CD4-positive, CD25-positive, alpha-beta regulatory T cell (primary cell): ENCODE results near the gene UCN2. TPM values are rescaled to one million over a fixed set of nuclear protein-coding genes. Genes with fewer than 3 reads are reported as not detected.

Experiments used
- ATAC-seq, 2 donors: fragments of 150-1000 bp; cut with Tn5 transposase; one replicate each; pipeline ENCODE4 v1.10.0; 2021; ENCODE audit warnings: low read depth in 2 of 2, moderate number of reproducible peaks in 2 of 2, moderate library complexity in 1 of 2
- DNase-seq, 3 donors: peaks; one replicate each; pipeline versions ENCODE4 v3.0.0 to v3.0.0-alpha.2; 2012 to 2022; ENCODE audit warnings: mixed read lengths in 1 of 3
- H3K27ac ChIP-seq: one replicate; pipeline ENCODE4 v1.7.0; 2013; ENCODE audit warnings: mild to moderate bottlenecking, low read length; ENCODE audit not compliant: insufficient read depth, poor library complexity, severe bottlenecking
- H3K27me3 ChIP-seq: one replicate; pipeline ENCODE4 v1.7.0; 2013; ENCODE audit warnings: low read length; ENCODE audit not compliant: control insufficient read depth, insufficient read depth
- H3K36me3 ChIP-seq: one replicate; pipeline ENCODE4 v1.7.0; 2013; ENCODE audit warnings: mild to moderate bottlenecking, low read length, moderate library complexity; ENCODE audit not compliant: control insufficient read depth, insufficient read depth
- H3K4me1 ChIP-seq: 2 replicates; pipeline ENCODE4 v1.7.0; 2013; ENCODE audit warnings: mild to moderate bottlenecking, low read length; ENCODE audit not compliant: insufficient read depth, control insufficient read depth, poor library complexity, severe bottlenecking
- H3K4me3 ChIP-seq: one replicate; pipeline ENCODE4 v1.7.0; 2013; ENCODE audit warnings: low read depth, mild to moderate bottlenecking, low read length, moderate library complexity
- H3K9me3 ChIP-seq, 2 experiments: 1 replicate in 1 of 2; 2 replicates in 1 of 2; pipeline ENCODE4 v1.7.0; 2013; ENCODE audit warnings: low read length in 2 of 2, mild to moderate bottlenecking in 1 of 2, moderate library complexity in 1 of 2; ENCODE audit not compliant: control insufficient read depth in 2 of 2
- H3K27ac Mint-ChIP-seq, 3 donors: one replicate each; pipeline ENCODE4 v1.8.0; 2020 to 2022; ENCODE audit warnings: mild to moderate bottlenecking in 3 of 3, mixed read lengths in 3 of 3, moderate library complexity in 2 of 3
- H3K27me3 Mint-ChIP-seq: one replicate; pipeline ENCODE4 v1.8.0; 2022; ENCODE audit warnings: mild to moderate bottlenecking, mixed read lengths
- H3K36me3 Mint-ChIP-seq: one replicate; pipeline ENCODE4 v1.8.0; 2020; ENCODE audit warnings: mixed read lengths
- H3K4me1 Mint-ChIP-seq, 4 donors: one replicate each; pipeline ENCODE4 v1.8.0; 2020 to 2022; ENCODE audit warnings: mixed read lengths in 4 of 4, mild to moderate bottlenecking in 1 of 4
- H3K4me3 Mint-ChIP-seq, 4 donors: one replicate each; pipeline ENCODE4 v1.8.0; 2020 to 2022; ENCODE audit warnings: mild to moderate bottlenecking in 4 of 4, mixed read lengths in 4 of 4, moderate library complexity in 3 of 4
- H3K9me3 Mint-ChIP-seq, 7 donors: one replicate each; pipeline ENCODE4 v1.8.0; 2020 to 2022; ENCODE audit warnings: mixed read lengths in 7 of 7, mild to moderate bottlenecking in 3 of 7, moderate library complexity in 2 of 7
- polyA plus RNA-seq, 4 donors: library from polyadenylated mRNA; unstranded; fragments of 300-500 nt; fragmentation: Illumina TruSeq; gene quantifications; one replicate each; pipeline ENCODE4 v1.2.3, GENCODE V29; 2021
- total RNA-seq: library from RNA; stranded (reverse); gene quantifications from one replicate; pipeline ENCODE4 v1.2.3, GENCODE V29; 2022

UCN2 gene
- total and polyA plus RNA-seq, 5 donors from 2014 or later = not detected

- Mint-ChIP-seq H3K27ac (no peak overlapping the region), H3K27me3 (peaks cover 4% of the 10 kb centered on the region), H3K4me1 (no peaks in the 10 kb centered on the region), H3K4me3 (no peak overlapping the region), H3K9me3 (peaks cover 0 to 1% (median 0%) of the 10 kb centered on the region in 7 donors), H3K36me3 (no peaks in the 10 kb centered on the region)
- Histone ChIP-seq H3K27ac (no peak overlapping the region), H3K9me3 (no peaks in the 10 kb centered on the region), H3K4me3 (no peak overlapping the region), H3K4me1 (no peaks in the 10 kb centered on the region), H3K36me3 (no peaks in the 10 kb centered on the region), H3K27me3 (no peaks in the 10 kb centered on the region)
- ATAC-seq (no peak), DNase-seq (no peak)
Observed at GRCh38 chr3:48565186-48565585, 1.6 kb upstream of the UCN2 start.

DNA sequence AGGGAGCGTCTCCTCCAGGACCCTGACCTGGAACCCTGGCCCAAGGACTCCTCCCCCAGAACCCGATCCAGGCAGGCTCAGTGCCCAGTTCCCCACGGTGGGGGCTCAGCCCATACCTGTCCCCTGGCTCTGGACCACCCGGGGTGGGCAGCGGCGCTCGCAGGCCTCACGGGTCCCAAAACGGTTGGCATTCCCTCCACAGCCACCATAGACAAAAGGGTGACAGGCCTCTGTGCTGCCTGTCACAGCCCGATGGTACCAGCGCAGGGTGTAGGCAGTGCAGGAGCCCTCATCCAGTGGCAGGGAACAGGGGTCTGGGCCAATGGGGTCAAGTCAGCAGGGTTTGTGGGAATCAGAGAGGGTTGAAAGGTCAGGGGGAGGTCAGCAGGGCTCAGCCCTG lies 1.1 kb upstream of the UCN2 start:
- DNase-seq = no peak
- no peaks in the 10 kb centered on the region for H3K36me3 Mint-ChIP-seq
- ATAC-seq = no peak
- peaks cover 4% of the 10 kb centered on the region for H3K27me3 Mint-ChIP-seq
- no peaks in the 10 kb centered on the region for H3K27me3 ChIP-seq
- no peak overlapping the region for H3K4me3 ChIP-seq
- H3K36me3 ChIP-seq = no peaks in the 10 kb centered on the region
- no peak overlapping the region for H3K27ac ChIP-seq
- H3K4me1 Mint-ChIP-seq = no peaks in the 10 kb centered on the region
- H3K9me3 ChIP-seq = no peaks in the 10 kb centered on the region
- no peak overlapping the region for H3K27ac Mint-ChIP-seq
- no peak overlapping the region for H3K4me3 Mint-ChIP-seq
- H3K4me1 ChIP-seq = no peaks in the 10 kb centered on the region
- peaks cover 0 to 1% (median 0%) of the 10 kb centered on the region in 7 donors for H3K9me3 Mint-ChIP-seq

GRCh38 chr3:48564022-48564421 lies 441 bp upstream of the UCN2 start:
- H3K27me3 ChIP-seq = no peaks in the 10 kb centered on the region
- Mint-ChIP-seq H3K9me3 (peaks cover 0 to 1% (median 0%) of the 10 kb centered on the region in 7 donors), H3K36me3 (no peaks in the 10 kb centered on the region), H3K27me3 (peaks cover 4% of the 10 kb centered on the region), H3K27ac (no peak overlapping the region), H3K4me1 (no peaks in the 10 kb centered on the region), H3K4me3 (no peak overlapping the region)
- DNase-seq (no peak), ATAC-seq (peak in 1 of 2 donors; percentile 37)
- no peaks in the 10 kb centered on the region for H3K9me3 ChIP-seq
- H3K4me3 ChIP-seq = no peak overlapping the region
- H3K27ac ChIP-seq = no peak overlapping the region
- no peaks in the 10 kb centered on the region for H3K36me3 ChIP-seq
- no peaks in the 10 kb centered on the region for H3K4me1 ChIP-seq

- Mint-ChIP-seq H3K4me1 (peaks cover 4 to 8% (median 5%) of the 10 kb centered on the region in 4 donors), H3K36me3 (no peaks in the 10 kb centered on the region), H3K9me3 (peaks cover 0 to 1% (median 0%) of the 10 kb centered on the region in 7 donors), H3K4me3 (peak overlapping the region in 1 of 4 donors; percentile 64), H3K27ac (peak overlapping the region in 1 of 3 donors; percentile 32), H3K27me3 (peaks cover 4% of the 10 kb centered on the region)
- Histone ChIP-seq H3K36me3 (no peaks in the 10 kb centered on the region), H3K4me1 (peaks cover 6% of the 10 kb centered on the region), H3K27me3 (no peaks in the 10 kb centered on the region), H3K27ac (no peak overlapping the region), H3K4me3 (no peak overlapping the region), H3K9me3 (no peaks in the 10 kb centered on the region)
- DNase-seq = no peak
- no peak for ATAC-seq
Observed at GRCh38 chr3:48562367-48563095, 1.1 kb downstream of the UCN2 start.

GRCh38 chr3:48561045-48561736 lies 2.4 kb downstream of the UCN2 start:
- H3K4me3 Mint-ChIP-seq = no peak overlapping the region
- H3K4me1 Mint-ChIP-seq = peaks cover 4 to 16% (median 8%) of the 10 kb centered on the region in 4 donors
- H3K36me3 ChIP-seq = no peaks in the 10 kb centered on the region
- peaks cover 16% of the 10 kb centered on the region for H3K4me1 ChIP-seq
- no peaks in the 10 kb centered on the region for H3K9me3 ChIP-seq
- DNase-seq (no peak), ATAC-seq (no peak)
- H3K4me3 ChIP-seq = no peak overlapping the region
- H3K36me3 Mint-ChIP-seq = no peaks in the 10 kb centered on the region
- no peak overlapping the region for H3K27ac ChIP-seq
- no peak overlapping the region for H3K27ac Mint-ChIP-seq
- no peaks in the 10 kb centered on the region for H3K27me3 ChIP-seq
- H3K27me3 Mint-ChIP-seq = peaks cover 4% of the 10 kb centered on the region
- no peaks in the 10 kb centered on the region for H3K9me3 Mint-ChIP-seq

DNA sequence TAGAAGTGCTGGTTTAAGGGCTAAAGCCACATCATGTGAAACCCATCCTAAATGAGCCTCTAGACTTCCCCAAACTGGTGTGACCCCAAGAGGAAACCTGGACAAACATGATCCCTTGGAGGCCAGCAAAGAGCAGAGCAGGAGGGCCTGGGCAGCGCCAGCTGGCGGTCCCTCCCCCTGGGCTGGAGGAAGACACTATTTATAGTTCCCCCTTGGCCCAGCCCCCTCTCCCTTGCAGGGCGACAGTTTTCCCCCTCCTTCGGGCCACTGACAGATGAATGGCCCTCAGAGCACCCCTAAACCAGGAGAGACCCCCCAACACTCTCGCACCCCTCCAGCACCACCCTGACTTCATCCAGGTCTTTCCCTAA lies 2.9 kb downstream of the UCN2 start:
- H3K36me3 Mint-ChIP-seq = no peaks in the 10 kb centered on the region
- Histone ChIP-seq H3K9me3 (no peaks in the 10 kb centered on the region), H3K4me3 (no peak overlapping the region), H3K36me3 (no peaks in the 10 kb centered on the region), H3K4me1 (peaks cover 19% of the 10 kb centered on the region), H3K27ac (no peak overlapping the region), H3K27me3 (no peaks in the 10 kb centered on the region)
- ATAC-seq (no peak), DNase-seq (no peak)
- no peak overlapping the region for H3K4me3 Mint-ChIP-seq
- no peaks in the 10 kb centered on the region for H3K9me3 Mint-ChIP-seq
- H3K4me1 Mint-ChIP-seq = peaks cover 4 to 20% (median 8%) of the 10 kb centered on the region in 4 donors
- peaks cover 4% of the 10 kb centered on the region for H3K27me3 Mint-ChIP-seq
- no peak overlapping the region for H3K27ac Mint-ChIP-seq

DNA sequence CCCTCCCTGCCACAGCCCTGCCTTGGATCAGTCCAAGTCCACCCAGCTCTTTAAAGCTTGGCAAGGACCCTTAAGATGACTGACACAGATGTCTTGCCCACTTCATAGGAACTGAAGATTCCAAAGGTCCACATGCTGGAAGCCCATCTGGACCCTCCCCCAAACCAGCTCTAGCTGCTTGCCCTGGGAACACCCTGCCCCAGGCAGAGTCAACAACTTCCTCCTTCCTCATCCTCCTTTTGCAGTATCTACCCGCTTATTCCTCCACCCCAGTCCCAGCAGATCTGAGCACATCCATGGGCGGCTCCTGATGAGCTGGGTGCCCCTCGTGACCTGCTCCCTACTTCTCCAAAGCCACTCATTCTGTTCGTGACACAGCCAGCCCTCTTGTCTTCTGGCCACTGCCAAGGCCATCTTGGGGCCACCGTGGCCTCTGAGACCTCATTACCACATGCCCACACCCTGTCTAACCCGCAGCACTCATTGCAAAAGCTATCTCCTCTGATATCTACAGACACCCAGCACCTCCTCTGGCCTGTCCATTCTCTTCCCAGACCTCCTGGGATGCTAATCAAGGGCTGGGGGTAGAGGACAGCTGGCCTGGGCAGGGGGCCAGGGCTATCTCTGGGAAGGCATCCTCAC lies 5.0 kb downstream of the UCN2 start:
- H3K36me3 ChIP-seq = no peaks in the 10 kb centered on the region
- Mint-ChIP-seq H3K9me3 (no peaks in the 10 kb centered on the region), H3K4me3 (peak overlapping the region; percentile 57 to 90 (median 72)), H3K27ac (peak overlapping the region; percentile 18 to 34 (median 28)), H3K27me3 (peaks cover 4% of the 10 kb centered on the region), H3K36me3 (no peaks in the 10 kb centered on the region), H3K4me1 (peaks cover 4 to 26% (median 8%) of the 10 kb centered on the region in 4 donors)
- H3K27me3 ChIP-seq = no peaks in the 10 kb centered on the region
- no peaks in the 10 kb centered on the region for H3K9me3 ChIP-seq
- ATAC-seq (no peak), DNase-seq (no peak)
- H3K4me1 ChIP-seq = peaks cover 19% of the 10 kb centered on the region
- H3K27ac ChIP-seq = no peak overlapping the region
- H3K4me3 ChIP-seq = no peak overlapping the region
